IMR-90 (cell line): ENCODE results near the gene C3orf52. TPM values are rescaled to one million over a fixed set of nuclear protein-coding genes. Genes with fewer than 3 reads are reported as not detected.

Experiments
- ATAC-seq: fragments of 200-7000 bp; cut with Tn5 transposase; 2 replicates; pipeline ENCODE4 v1.9.1; 2020; ENCODE audit warnings: low read depth, mild to moderate bottlenecking, moderate library complexity
- BruUV-seq: library from RNA; stranded (reverse); fragments of 400-500 nt; replicated peaks from 2 replicates; lab custom pipeline; 2021; lab: Mats Ljungman, UMichigan
- CTCF ChIA-PET: fragments of 300-600 bp; formaldehyde crosslinking; extraction: SDS; loops from one replicate; lab custom pipeline; 2021; ENCODE audit warnings: antibody characterized with exemption; lab: Yijun Ruan, JAX
- POLR2A ChIA-PET: fragments of 300-600 bp; sonication (Branson Sonifier 250); formaldehyde crosslinking; loops from one replicate; lab custom pipeline; 2022; ENCODE audit warnings: antibody characterized with exemption; ENCODE audit not compliant: unreplicated experiment; lab: Charles Lee
- DNase-seq: peaks from one replicate; pipeline ENCODE4 v3.0.0; 2013
- H2AFZ ChIP-seq: replicated peaks from 2 replicates; pipeline ENCODE3; 2013; ENCODE audit warnings: low read length, mild to moderate bottlenecking; ENCODE audit not compliant: poor library complexity
- H2AK5ac ChIP-seq: 2 replicates; pipeline ENCODE4 v1.6.1; 2013; ENCODE audit warnings: low read depth, low read length, inconsistent platforms
- H2AK9ac ChIP-seq: replicated peaks from 2 replicates; pipeline ENCODE3; 2013; ENCODE audit warnings: mild to moderate bottlenecking, low read depth, low read length, moderate library complexity; ENCODE audit not compliant: poor library complexity
- H2BK120ac ChIP-seq: 2 replicates; pipeline ENCODE4 v1.6.1; 2013; ENCODE audit warnings: low read depth, low read length, inconsistent platforms
- H2BK15ac ChIP-seq: 3 replicates; pipeline ENCODE4 v1.6.1; 2013; ENCODE audit warnings: low read depth, low read length, inconsistent platforms
- H2BK20ac ChIP-seq: 2 replicates; pipeline ENCODE4 v1.6.1; 2013; ENCODE audit warnings: low read depth, mild to moderate bottlenecking, inconsistent platforms, low read length, moderate library complexity
- H2BK5ac ChIP-seq: 2 replicates; pipeline ENCODE4 v1.6.1; 2013; ENCODE audit warnings: mild to moderate bottlenecking, low read depth, low read length, inconsistent platforms; ENCODE audit not compliant: poor library complexity, severe bottlenecking
- H3K14ac ChIP-seq: replicated peaks from 2 replicates; pipeline ENCODE4 v1.6.1; 2013; ENCODE audit warnings: low read depth, low read length, inconsistent platforms
- H3K18ac ChIP-seq: 2 replicates; pipeline ENCODE4 v1.6.1; 2013; ENCODE audit warnings: low read depth, low read length, control low read depth
- H3K23ac ChIP-seq: 2 replicates; pipeline ENCODE4 v1.6.1; 2013; ENCODE audit warnings: low read depth, low read length, inconsistent platforms
- H3K27ac ChIP-seq: 2 replicates; pipeline ENCODE4 v1.5.1; 2013; ENCODE audit warnings: mild to moderate bottlenecking, control low read depth, low read length; ENCODE audit not compliant: insufficient read depth
- H3K27me3 ChIP-seq: 2 replicates; pipeline ENCODE4 v1.6.1; 2013; ENCODE audit warnings: low read length; ENCODE audit not compliant: control insufficient read depth, insufficient read depth
- H3K36me3 ChIP-seq: 2 replicates; pipeline ENCODE4 v1.6.1; 2013; ENCODE audit warnings: low read length, mixed read lengths; ENCODE audit not compliant: control insufficient read depth, insufficient read depth
- H3K4ac ChIP-seq: 2 replicates; pipeline ENCODE4 v1.6.1; 2013; ENCODE audit warnings: low read depth, low read length, inconsistent platforms
- H3K4me1 ChIP-seq: 2 replicates; pipeline ENCODE4 v1.6.1; 2013; ENCODE audit warnings: low read length, mixed read lengths; ENCODE audit not compliant: control insufficient read depth, insufficient read depth
- H3K4me2 ChIP-seq: 2 replicates; pipeline ENCODE4 v1.6.1; 2013; ENCODE audit warnings: low read depth, mild to moderate bottlenecking, control low read depth, low read length, moderate library complexity
- H3K4me3 ChIP-seq: 2 replicates; pipeline ENCODE4 v1.5.1; 2013; ENCODE audit warnings: low read depth, mild to moderate bottlenecking, control low read depth, low read length, moderate library complexity; ENCODE audit not compliant: insufficient read depth
- H3K56ac ChIP-seq: 2 replicates; pipeline ENCODE4 v1.6.1; 2013; ENCODE audit warnings: low read length, inconsistent platforms; ENCODE audit not compliant: insufficient read depth; ENCODE audit errors: extremely low read depth
- H3K79me1 ChIP-seq, 2 experiments: 2 replicates each; pipeline ENCODE4 v1.6.1; 2013; ENCODE audit warnings: low read length in 2 of 2, inconsistent platforms in 1 of 2, low read depth in 1 of 2
- H3K9ac ChIP-seq: 2 replicates; pipeline ENCODE4 v1.6.1; 2013; ENCODE audit warnings: low read depth, low read length, control low read depth
- H3K9me1 ChIP-seq: 2 replicates; pipeline ENCODE4 v1.6.1; 2013; ENCODE audit warnings: low read length, inconsistent platforms; ENCODE audit not compliant: insufficient read depth
- H3K9me3 ChIP-seq: 2 replicates; pipeline ENCODE4 v1.6.1; 2013; ENCODE audit warnings: low read length; ENCODE audit not compliant: control insufficient read depth, insufficient read depth
- H4K20me1 ChIP-seq: 2 replicates; pipeline ENCODE4 v1.6.1; 2013; ENCODE audit warnings: low read length, inconsistent platforms; ENCODE audit not compliant: insufficient read depth
- H4K5ac ChIP-seq: 2 replicates; pipeline ENCODE4 v1.6.1; 2013; ENCODE audit warnings: mild to moderate bottlenecking, low read depth, low read length, control low read depth
- H4K8ac ChIP-seq, 2 experiments: 2 replicates each; pipeline ENCODE4 v1.6.1; 2013; ENCODE audit warnings: low read depth in 2 of 2, low read length in 2 of 2, control low read depth in 1 of 2, inconsistent platforms in 1 of 2
- H4K91ac ChIP-seq: 2 replicates; pipeline ENCODE4 v1.6.1; 2013; ENCODE audit warnings: low read depth, low read length, inconsistent platforms; ENCODE audit not compliant: insufficient read depth
- CEBPB ChIP-seq: IDR thresholded peaks from 2 replicates; pipeline ENCODE4 v1.6.1; 2012; ENCODE audit warnings: low read depth, low read length, improper control_type of control experiment
- CHD1 ChIP-seq: IDR thresholded peaks from 2 replicates; pipeline ENCODE4 v1.6.1; 2012; ENCODE audit warnings: low read depth, low read length, improper control_type of control experiment
- CTCF ChIP-seq: conservative IDR thresholded peaks from 2 replicates; pipeline ENCODE4 v1.5.1; 2012; ENCODE audit warnings: mild to moderate bottlenecking, low read depth, low read length, improper control_type of control experiment
- ELK1 ChIP-seq: fragments of 150-350 bp; IDR thresholded peaks from 2 replicates; pipeline ENCODE4 v1.6.1; 2016; ENCODE audit warnings: low read depth, mild to moderate bottlenecking, low read length, moderate library complexity, borderline replicate concordance
- FOS ChIP-seq: fragments of 150-350 bp; IDR thresholded peaks from 2 replicates; pipeline ENCODE4 v1.6.1; 2016; ENCODE audit warnings: low read depth, low read length
- MAFK ChIP-seq: IDR thresholded peaks from 2 replicates; pipeline ENCODE4 v1.6.1; 2012; ENCODE audit warnings: low read depth, low read length, improper control_type of control experiment
- MAZ ChIP-seq: IDR thresholded peaks from 2 replicates; pipeline ENCODE4 v1.6.1; 2012; ENCODE audit warnings: low read depth, mild to moderate bottlenecking, low read length, improper control_type of control experiment, moderate library complexity, borderline replicate concordance
- MXI1 ChIP-seq: IDR thresholded peaks from 2 replicates; pipeline ENCODE4 v1.6.1; 2012; ENCODE audit warnings: low read depth, mild to moderate bottlenecking, low read length, moderate library complexity, borderline replicate concordance
- NFE2L2 ChIP-seq: fragments of 150-350 bp; IDR thresholded peaks from 2 replicates; pipeline ENCODE4 v1.6.1; 2016; ENCODE audit warnings: low read depth, mild to moderate bottlenecking, low read length
- POLR2A ChIP-seq: IDR thresholded peaks from 2 replicates; pipeline ENCODE4 v1.6.1; 2012; ENCODE audit warnings: mild to moderate bottlenecking, low read depth, low read length
- RAD21 ChIP-seq: IDR thresholded peaks from 2 replicates; pipeline ENCODE4 v1.6.1; 2012; ENCODE audit warnings: low read length, improper control_type of control experiment
- RCOR1 ChIP-seq: IDR thresholded peaks from 2 replicates; pipeline ENCODE4 v1.6.1; 2012; ENCODE audit warnings: mild to moderate bottlenecking, low read length, improper control_type of control experiment; ENCODE audit not compliant: insufficient replicate concordance
- SMC3 ChIP-seq: fragments of 150-350 bp; IDR thresholded peaks from 2 replicates; pipeline ENCODE4 v1.6.1; 2016; ENCODE audit warnings: low read depth, mild to moderate bottlenecking, antibody characterized with exemption, low read length, moderate library complexity
- USF2 ChIP-seq: fragments of 150-350 bp; IDR thresholded peaks from 2 replicates; pipeline ENCODE4 v1.6.1; 2017; ENCODE audit warnings: mild to moderate bottlenecking, antibody characterized with exemption, low read length, low read depth
- WGBS, 2 experiments: methylation state at CpG; one replicate each; pipeline versions ENCODE4 v1.1.5 to v1.1.7; 2013; ENCODE audit warnings: missing lambda C conversion rate in 2 of 2; ENCODE audit not compliant: insufficient read length in 1 of 2; ENCODE audit errors: extremely low coverage in 2 of 2; 5-methylcytosine and 5-hydroxymethylcytosine counted together
- dilution Hi-C: fragments of 300-500 bp; cut with HindIII; formaldehyde crosslinking; loops from one replicate; pipeline ENCODE4 v1.14.3; 2018; ENCODE audit warnings: low sequenced_read_pairs; ENCODE audit not compliant: unreplicated experiment
- in situ Hi-C: fragments of 300-500 bp; cut with MboI; formaldehyde crosslinking; loops from 3 replicates; pipeline ENCODE4 v1.14.3; 2019; ENCODE audit warnings: low sequenced_read_pairs, inconsistent platforms, mixed read lengths
- intact Hi-C: fragments of 100-400 bp; cut with micrococcal nuclease; formaldehyde crosslinking; loops from 2 replicates; pipeline ENCODE4 v1.10.0; 2022
- polyA plus RNA-seq, 3 experiments: library from polyadenylated mRNA; depleted of rRNA; stranded (reverse); fragments of >200 nt; gene quantifications; 2 replicates each; pipeline ENCODE4 v1.2.3, GENCODE V29; 2012; ENCODE audit warnings: low replicate concordance in 1 of 3
- total RNA-seq: library from RNA; depleted of rRNA; stranded (reverse); fragments of >200 nt; gene quantifications from 2 replicates; pipeline ENCODE4 v1.2.3, GENCODE V29; 2012

C3orf52 gene
- total and polyA plus RNA-seq, 2 of the 4 experiments (the other 2 are of a cell fraction): 7.5 to 12.5 TPM

GRCh38 chr3:112121577-112122547, 35.7 kb downstream of the C3orf52 start:
- no peak overlapping the region for H2BK5ac ChIP-seq
- no peak overlapping the region for H2AFZ ChIP-seq
- H3K14ac ChIP-seq: no peak overlapping the region
- H4K20me1 ChIP-seq: no peaks in the 10 kb centered on the region
- H3K4ac ChIP-seq: no peak overlapping the region
- peaks cover 0 to 1% of the 10 kb centered on the region in 2 experiments; a peak in 2 of 4 replicates for H3K79me1 ChIP-seq
- H4K91ac ChIP-seq: no peak overlapping the region
- DNase-seq: no peak
- BruUV-seq: no TSS peak
- ATAC-seq: no peak
- no peak overlapping the region for H2BK120ac ChIP-seq
- H4K8ac ChIP-seq: no peak overlapping the region
- no peak overlapping the region for H2AK5ac ChIP-seq
- H2AK9ac ChIP-seq: no peak overlapping the region
- H3K9me3 ChIP-seq: no peaks in the 10 kb centered on the region
- ChIA-PET CTCF (interaction anchor here (0.9 kb wide), 1 partner anchor 10 kb away, joined by 5 read pairs; no protein-coding TSS in a partner anchor), POLR2A (no interaction called here)
- no peak overlapping the region for H3K27ac ChIP-seq
- dilution Hi-C loops: no loop called here
- no peak overlapping the region for H2BK20ac ChIP-seq
- no peak overlapping the region for H3K4me3 ChIP-seq
- WGBS, 2 experiments: no CpG with 5 or more reads among the region's 2 CpGs
- H3K9me1 ChIP-seq: no peaks in the 10 kb centered on the region; the same call in 1 of the 2 replicates
- no peak overlapping the region for H4K5ac ChIP-seq
- H3K4me1 ChIP-seq: peaks cover 2% of the 10 kb centered on the region; the same call in 1 of the 2 replicates
- H3K27me3 ChIP-seq: no peaks in the 10 kb centered on the region
- no peak overlapping the region for H3K9ac ChIP-seq
- H3K23ac ChIP-seq: no peak overlapping the region
- no peak overlapping the region for H2BK15ac ChIP-seq
- H3K4me2 ChIP-seq: no peak overlapping the region
- in situ Hi-C loops: no loop called here
- intact Hi-C loops: no loop called here
- no peak overlapping the region for H3K56ac ChIP-seq
- peaks cover 5% of the 10 kb centered on the region for H3K36me3 ChIP-seq
- H3K18ac ChIP-seq: no peak overlapping the region
- TF ChIP-seq CEBPB (no peak), RAD21 (no peak), CTCF (no peak), CHD1 (no peak), USF2 (no peak), FOS (no peak), POLR2A (no peak), RCOR1 (no peak), MXI1 (no peak), SMC3 (no peak), MAFK (no peak), MAZ (no peak), ELK1 (no peak), NFE2L2 (no peak)
